Measurements from ENCODE around the gene LAMA3.

LAMA3 gene

DNA sequence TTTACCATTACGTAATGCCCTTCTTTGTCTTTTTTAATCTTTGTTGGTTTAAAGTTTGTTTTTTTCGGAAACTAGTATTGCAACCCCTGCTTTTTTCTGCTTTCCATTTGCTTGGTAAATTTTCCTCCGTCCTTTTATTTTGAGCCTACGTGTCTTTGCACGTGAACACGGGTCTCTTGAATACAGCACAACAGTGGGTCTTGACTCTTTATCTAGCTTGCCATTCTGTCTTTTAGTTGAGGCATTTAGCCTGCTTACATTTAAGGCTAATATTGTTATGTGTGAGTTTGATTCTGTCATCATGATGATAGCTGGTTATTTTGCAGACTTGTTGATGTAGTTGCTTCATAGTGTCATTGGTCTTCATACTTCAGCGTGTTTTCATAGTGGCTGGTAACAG lies 287.9 kb downstream of the LAMA3 start:
- peaks cover 12% of the 10 kb centered on the region for H3K36me3 Mint-ChIP-seq (ENCODE audit: low read depth)
- peaks cover 20% of the 10 kb centered on the region for H3K9me3 Mint-ChIP-seq
- H3K27me3 Mint-ChIP-seq (ENCODE audit: low read depth): peaks cover 26% of the 10 kb centered on the region
- no peak overlapping the region for H3K27ac Mint-ChIP-seq
- H3K4me3 Mint-ChIP-seq: no peak overlapping the region
- H3K4me1 Mint-ChIP-seq (ENCODE audit: low read depth): peaks cover 19% of the 10 kb centered on the region

DNA sequence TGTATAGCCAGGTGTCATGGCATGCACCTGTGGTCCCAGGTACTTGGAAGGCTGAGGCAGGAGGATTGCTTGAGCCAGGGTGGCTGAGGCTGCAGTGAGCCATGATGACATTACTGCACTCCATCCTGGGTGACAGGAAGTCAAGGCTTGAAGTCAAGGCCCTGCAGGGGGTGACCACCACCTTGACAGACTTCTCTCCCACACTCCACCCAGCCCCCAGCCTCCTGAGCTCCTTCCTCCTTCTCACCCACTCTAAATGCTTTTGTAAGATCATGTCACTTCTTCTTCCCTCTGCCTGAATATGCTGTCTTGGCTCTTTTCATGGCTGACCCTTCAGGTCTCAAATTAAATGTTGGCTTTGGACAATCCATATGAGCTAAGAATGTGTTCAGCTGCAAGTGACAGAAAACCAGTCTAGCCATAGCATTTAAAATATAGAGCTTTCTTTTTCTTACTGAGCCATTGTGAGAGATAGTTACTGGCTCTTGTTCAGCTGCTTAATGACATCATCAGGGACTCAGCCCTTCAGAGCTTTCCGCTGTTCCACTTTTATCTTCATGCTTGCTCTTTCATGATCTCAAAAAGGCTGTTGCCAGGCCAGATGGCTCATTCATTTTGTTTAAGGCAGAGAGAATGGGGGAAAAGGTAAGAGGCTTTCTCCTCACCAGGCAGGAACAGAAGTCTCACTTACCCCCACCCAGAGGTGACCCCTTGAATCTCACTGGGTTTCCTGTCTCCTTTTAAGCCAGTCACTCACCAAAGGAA lies 288.6 kb downstream of the LAMA3 start:
- Mint-ChIP-seq H3K4me3 (no peak overlapping the region), H3K9me3 (peaks cover 20% of the 10 kb centered on the region), H3K27ac (no peak overlapping the region), H3K27me3 (ENCODE audit: low read depth) (peaks cover 26% of the 10 kb centered on the region), H3K36me3 (ENCODE audit: low read depth) (peaks cover 12% of the 10 kb centered on the region), H3K4me1 (ENCODE audit: low read depth) (peaks cover 13% of the 10 kb centered on the region)

GRCh38 chr18:23981369-23981980 lies 292.2 kb downstream of the LAMA3 start:
- Mint-ChIP-seq H3K27ac (no peak overlapping the region), H3K4me1 (ENCODE audit: low read depth) (peaks cover 10% of the 10 kb centered on the region), H3K4me3 (no peak overlapping the region), H3K36me3 (ENCODE audit: low read depth) (peaks cover 8% of the 10 kb centered on the region), H3K27me3 (ENCODE audit: low read depth) (peaks cover 7% of the 10 kb centered on the region), H3K9me3 (peaks cover 8% of the 10 kb centered on the region)

- Mint-ChIP-seq H3K4me3 (no peak overlapping the region), H3K9me3 (no peaks in the 10 kb centered on the region), H3K27ac (no peak overlapping the region), H3K36me3 (ENCODE audit: low read depth) (peaks cover 2% of the 10 kb centered on the region), H3K27me3 (ENCODE audit: low read depth) (no peaks in the 10 kb centered on the region), H3K4me1 (ENCODE audit: low read depth) (peaks cover 10% of the 10 kb centered on the region)
These were observed 293.2 kb downstream of the LAMA3 start for GRCh38 chr18:23982155-23983079.

DNA sequence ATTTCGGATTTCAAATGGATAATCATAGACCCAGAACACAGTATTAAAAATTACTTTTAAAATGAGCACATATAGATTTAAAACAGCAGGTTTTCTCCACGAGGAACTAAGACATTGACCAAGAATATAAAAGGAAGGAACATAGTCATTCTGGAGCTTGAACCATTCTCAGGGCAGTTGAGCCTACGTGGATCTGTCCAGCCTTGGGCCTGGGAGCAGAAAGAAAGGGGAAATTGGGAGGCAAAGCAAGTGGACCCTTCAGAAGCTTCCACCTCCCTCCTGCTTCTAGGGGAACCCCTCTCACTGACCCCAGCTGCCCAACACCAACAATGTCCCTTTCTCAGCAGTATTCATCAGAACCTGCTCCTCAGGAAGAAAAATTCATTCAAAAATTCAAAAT lies 293.9 kb downstream of the LAMA3 start:
- Mint-ChIP-seq H3K4me1 (ENCODE audit: low read depth) (peaks cover 3% of the 10 kb centered on the region), H3K9me3 (no peaks in the 10 kb centered on the region), H3K4me3 (no peak overlapping the region), H3K27me3 (ENCODE audit: low read depth) (peaks cover 3% of the 10 kb centered on the region), H3K27ac (no peak overlapping the region), H3K36me3 (ENCODE audit: low read depth) (no peaks in the 10 kb centered on the region)

DNA sequence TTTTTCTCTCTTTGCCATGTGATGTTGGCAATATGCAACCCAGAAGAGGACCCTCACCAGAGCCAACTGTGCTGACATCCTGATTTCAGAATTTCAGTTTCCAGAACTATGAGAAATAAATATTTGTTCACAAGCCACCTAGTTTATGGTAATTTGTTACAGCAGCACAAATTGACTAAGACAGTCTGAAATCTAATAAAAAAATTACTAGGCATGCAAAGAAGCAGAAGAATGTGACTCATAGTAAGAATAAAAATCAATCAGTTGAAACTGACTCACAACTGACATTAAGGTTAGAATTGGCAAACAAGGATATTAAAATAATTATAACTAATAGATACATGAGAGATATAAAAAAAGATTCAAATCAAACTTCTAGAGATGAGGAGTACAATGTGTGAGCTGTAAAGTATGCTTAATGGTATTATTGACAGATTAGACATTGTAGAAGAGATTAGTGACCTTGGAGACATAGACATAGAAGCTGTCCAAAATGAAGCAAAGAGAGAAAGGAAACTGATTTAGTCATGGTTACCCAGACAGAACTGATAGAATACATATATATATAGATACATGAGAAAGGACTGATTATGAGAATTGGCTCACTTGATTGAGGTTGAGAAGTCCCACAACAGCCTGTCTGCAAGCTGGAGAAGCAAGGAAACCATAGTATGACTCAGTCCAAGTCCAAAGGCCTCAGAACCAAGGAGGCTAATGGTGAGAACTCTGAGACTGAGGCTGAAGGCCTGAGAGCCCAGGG lies 297.5 kb downstream of the LAMA3 start:
- peaks cover 2% of the 10 kb centered on the region for H3K36me3 Mint-ChIP-seq (ENCODE audit: low read depth)
- H3K27ac Mint-ChIP-seq: no peak overlapping the region
- H3K4me3 Mint-ChIP-seq: no peak overlapping the region
- H3K27me3 Mint-ChIP-seq (ENCODE audit: low read depth): peaks cover 7% of the 10 kb centered on the region
- no peaks in the 10 kb centered on the region for H3K9me3 Mint-ChIP-seq
- H3K4me1 Mint-ChIP-seq (ENCODE audit: low read depth): peaks cover 10% of the 10 kb centered on the region

- Mint-ChIP-seq H3K9me3 (no peaks in the 10 kb centered on the region), H3K4me3 (no peak overlapping the region), H3K36me3 (ENCODE audit: low read depth) (peaks cover 2% of the 10 kb centered on the region), H3K27ac (no peak overlapping the region), H3K4me1 (ENCODE audit: low read depth) (peaks cover 30% of the 10 kb centered on the region), H3K27me3 (ENCODE audit: low read depth) (peaks cover 10% of the 10 kb centered on the region)
These were observed 301.5 kb downstream of the LAMA3 start for GRCh38 chr18:23990474-23991410.

DNA sequence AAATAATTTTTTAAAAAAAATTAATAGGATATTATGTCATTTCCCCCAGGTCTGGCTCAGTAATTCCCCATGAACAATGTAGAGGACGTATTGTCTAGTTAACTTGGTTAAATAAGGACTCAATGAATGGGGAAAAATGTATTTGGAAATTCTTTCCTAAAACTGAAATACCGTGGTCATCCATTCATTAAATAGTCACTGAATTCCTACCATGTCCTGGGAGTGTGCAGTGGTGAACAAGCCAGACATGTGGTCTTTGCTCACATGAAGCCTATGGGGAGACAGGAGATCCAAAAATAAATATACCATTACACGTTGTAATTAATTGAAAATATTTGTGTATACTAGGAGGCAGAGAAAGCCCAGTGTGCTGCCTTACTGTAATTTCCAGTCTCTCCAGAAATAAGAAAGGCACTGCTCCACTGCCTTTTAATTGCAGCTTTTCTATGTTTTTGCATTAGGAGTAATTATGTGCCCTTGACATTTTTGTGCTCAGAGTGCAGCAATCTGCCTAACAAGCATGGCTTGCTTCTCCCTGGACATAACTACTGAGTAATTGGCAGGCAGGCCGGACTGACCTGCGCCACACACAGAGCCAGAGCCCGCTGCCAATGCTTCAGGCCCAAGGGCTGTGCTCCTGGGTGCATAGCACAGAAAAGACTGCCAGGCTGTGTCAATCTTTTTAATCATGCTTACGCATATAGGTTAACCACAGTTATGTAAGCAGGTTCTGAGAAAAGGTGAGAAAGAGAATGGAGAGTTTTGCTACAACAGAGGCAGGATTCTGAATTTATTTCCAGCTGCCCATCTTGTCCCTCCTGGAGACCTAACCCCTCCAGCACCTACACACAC lies 303.1 kb downstream of the LAMA3 start:
- peaks cover 10% of the 10 kb centered on the region for H3K27me3 Mint-ChIP-seq (ENCODE audit: low read depth)
- H3K36me3 Mint-ChIP-seq (ENCODE audit: low read depth): peaks cover 2% of the 10 kb centered on the region
- H3K4me1 Mint-ChIP-seq (ENCODE audit: low read depth): peaks cover 30% of the 10 kb centered on the region
- peak overlapping the region; percentile 1 for H3K4me3 Mint-ChIP-seq
- H3K27ac Mint-ChIP-seq: peak overlapping the region; percentile 36
- H3K9me3 Mint-ChIP-seq: no peaks in the 10 kb centered on the region

- peak overlapping the region; percentile 36 for H3K27ac Mint-ChIP-seq
- H3K36me3 Mint-ChIP-seq (ENCODE audit: low read depth): peaks cover 2% of the 10 kb centered on the region
- no peaks in the 10 kb centered on the region for H3K9me3 Mint-ChIP-seq
- peak overlapping the region; percentile 1 for H3K4me3 Mint-ChIP-seq
- H3K4me1 Mint-ChIP-seq (ENCODE audit: low read depth): peaks cover 30% of the 10 kb centered on the region
- H3K27me3 Mint-ChIP-seq (ENCODE audit: low read depth): peaks cover 9% of the 10 kb centered on the region
These were observed 303.7 kb downstream of the LAMA3 start for GRCh38 chr18:23992941-23993280.

- peaks cover 30% of the 10 kb centered on the region for H3K4me1 Mint-ChIP-seq (ENCODE audit: low read depth)
- no peak overlapping the region for H3K4me3 Mint-ChIP-seq
- H3K36me3 Mint-ChIP-seq (ENCODE audit: low read depth): peaks cover 2% of the 10 kb centered on the region
- no peaks in the 10 kb centered on the region for H3K9me3 Mint-ChIP-seq
- H3K27me3 Mint-ChIP-seq (ENCODE audit: low read depth): peaks cover 6% of the 10 kb centered on the region
- no peak overlapping the region for H3K27ac Mint-ChIP-seq
These were observed 305.2 kb downstream of the LAMA3 start for GRCh38 chr18:23994361-23994902.

DNA sequence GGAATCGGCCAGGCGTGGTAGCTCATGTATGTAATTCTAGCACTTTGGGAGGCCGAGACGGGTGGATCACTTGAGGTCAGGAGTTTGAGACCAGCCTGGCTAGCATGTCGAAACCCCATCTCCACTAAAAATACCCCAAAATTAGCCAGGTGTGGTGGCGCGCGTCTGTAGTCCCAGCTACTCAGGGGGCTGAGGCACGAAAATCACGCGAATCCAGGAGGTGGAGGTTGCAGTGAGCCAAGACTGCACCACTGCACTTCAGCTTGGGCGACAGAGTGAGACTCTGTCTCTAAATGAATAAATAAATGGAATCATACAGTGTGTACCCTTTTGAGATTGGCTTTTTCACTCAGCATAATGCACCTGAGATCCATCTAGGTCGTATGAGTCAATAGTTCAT lies 305.9 kb downstream of the LAMA3 start:
- no peak overlapping the region for H3K27ac Mint-ChIP-seq
- H3K27me3 Mint-ChIP-seq (ENCODE audit: low read depth): peaks cover 4% of the 10 kb centered on the region
- peaks cover under 1% of the 10 kb centered on the region for H3K36me3 Mint-ChIP-seq (ENCODE audit: low read depth)
- peaks cover 32% of the 10 kb centered on the region for H3K4me1 Mint-ChIP-seq (ENCODE audit: low read depth)
- no peaks in the 10 kb centered on the region for H3K9me3 Mint-ChIP-seq
- no peak overlapping the region for H3K4me3 Mint-ChIP-seq

- no peaks in the 10 kb centered on the region for H3K9me3 Mint-ChIP-seq
- peaks cover 34% of the 10 kb centered on the region for H3K4me1 Mint-ChIP-seq (ENCODE audit: low read depth)
- H3K36me3 Mint-ChIP-seq (ENCODE audit: low read depth): no peaks in the 10 kb centered on the region
- peaks cover 5% of the 10 kb centered on the region for H3K27me3 Mint-ChIP-seq (ENCODE audit: low read depth)
- no peak overlapping the region for H3K27ac Mint-ChIP-seq
- H3K4me3 Mint-ChIP-seq: no peak overlapping the region
These were observed 308.8 kb downstream of the LAMA3 start for GRCh38 chr18:23998018-23998417.

Data from T-helper 1 cell treated with Interleukin-12 subunit alpha and Interleukin-12 subunit beta and Interleukin-4 antibody, amounts not matched to agents 30 μg/mL and 1 μg/mL, for 36 hours (primary cell).